Central memory CD4-positive, alpha-beta T cell (primary cell): ENCODE measurements around the gene SEC22B.
"Not testable (repeated sequence)": the region's sequence is repeated elsewhere in the genome, so short reads cannot be mapped to it uniquely, and the experiment has no call there.

Experiments used
- DNase-seq: peaks from one replicate; pipeline ENCODE4 v3.0.0; 2022

Gene SEC22B

DNA sequence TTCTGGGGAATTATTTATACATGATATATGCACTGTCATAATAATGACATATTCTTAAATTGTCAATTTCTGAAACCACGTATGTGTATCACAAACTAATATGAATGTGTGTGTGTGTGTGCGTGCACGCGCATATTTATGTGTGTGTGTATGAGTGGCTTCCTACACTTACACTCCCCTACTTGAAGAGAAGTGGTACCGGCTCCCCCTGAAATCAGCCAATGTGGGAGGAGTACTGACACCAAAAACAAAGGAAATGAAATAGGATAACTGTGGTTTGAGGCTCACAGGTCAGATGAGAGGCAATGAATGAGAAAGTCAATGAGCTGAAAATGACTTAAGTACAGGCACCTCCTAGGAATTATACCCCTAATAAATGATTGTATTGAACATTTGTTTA lies 64.1 kb downstream of the SEC22B start:
- DNase-seq: not testable (repeated sequence)

DNA sequence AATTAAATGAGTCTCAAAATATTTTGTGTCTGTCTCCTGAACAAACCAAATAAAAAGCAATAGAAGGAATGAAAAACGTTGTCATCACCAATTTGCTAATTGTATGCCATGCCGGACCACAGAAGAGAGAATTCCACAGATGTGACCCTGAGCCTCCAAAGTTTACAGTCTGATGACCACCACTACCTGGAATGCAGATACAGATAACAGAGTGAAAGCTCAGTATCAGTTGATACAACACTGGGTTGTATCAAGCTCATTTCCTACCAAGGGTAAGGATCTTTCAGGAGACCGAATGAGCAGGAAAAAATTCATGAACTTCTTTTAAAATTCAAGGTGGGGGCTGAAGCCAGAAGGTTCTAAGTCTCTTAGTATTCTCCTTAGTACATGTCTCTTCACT lies 64.5 kb downstream of the SEC22B start:
- not testable (repeated sequence) for DNase-seq

DNA sequence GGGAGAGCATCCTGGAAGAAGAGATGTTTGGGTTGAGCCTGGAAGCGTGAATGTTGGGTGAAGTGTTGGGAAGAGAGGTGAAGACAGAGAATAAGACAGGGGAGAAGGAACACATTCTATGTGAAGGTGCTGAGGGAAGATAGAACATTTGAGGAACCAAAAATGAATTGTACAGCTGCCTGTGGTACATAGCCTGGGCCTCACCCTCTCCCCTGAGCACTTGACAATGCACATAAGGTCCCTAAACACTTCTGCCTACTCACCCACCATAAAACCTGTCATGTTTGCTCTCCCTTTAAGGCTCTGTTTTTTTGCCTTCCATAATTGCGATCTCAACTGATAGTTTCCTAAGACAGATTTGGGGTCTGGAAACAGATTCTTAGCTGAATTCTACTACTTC lies 65.3 kb downstream of the SEC22B start:
- not testable (repeated sequence) for DNase-seq

DNA sequence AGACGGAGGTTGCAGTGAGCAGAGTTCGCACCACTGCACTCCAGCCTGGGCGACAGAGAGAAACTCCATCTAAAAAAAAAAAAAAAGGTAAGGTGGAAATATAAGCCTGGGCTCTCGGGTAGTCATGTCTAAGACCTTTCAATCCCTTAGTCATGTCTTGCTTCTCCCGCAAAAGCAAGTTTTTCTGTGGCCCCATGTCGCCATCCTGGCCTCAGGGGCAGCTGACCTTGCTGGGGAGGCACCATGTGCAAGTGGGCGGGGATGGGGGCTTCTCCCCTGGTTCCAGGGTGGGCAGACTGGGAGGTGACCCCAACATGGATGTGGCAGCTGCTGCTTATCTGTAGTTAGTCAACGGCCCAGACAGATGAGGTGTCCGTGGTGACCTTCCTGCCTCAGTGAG lies 66.7 kb downstream of the SEC22B start:
- DNase-seq: not testable (repeated sequence)

DNA sequence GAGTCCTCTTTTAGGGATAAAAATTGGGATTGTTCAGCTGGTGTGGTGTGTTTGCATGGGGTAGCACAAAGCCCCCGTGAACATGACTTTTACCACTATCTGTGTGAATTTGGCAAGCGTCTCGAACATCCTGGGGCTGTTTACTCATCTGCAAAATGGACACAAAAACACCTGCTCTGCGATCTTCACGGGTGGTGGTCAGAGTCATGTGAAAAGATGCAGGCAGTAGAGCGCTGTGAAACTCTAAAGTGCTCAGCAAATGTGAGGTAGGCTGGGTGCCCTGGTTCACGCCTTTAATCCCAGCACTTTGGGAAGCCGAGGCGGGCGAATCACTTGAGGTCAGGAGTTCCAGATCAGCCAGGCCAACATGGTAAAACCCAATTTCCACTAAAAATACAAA lies 67.1 kb downstream of the SEC22B start:
- not testable (repeated sequence) for DNase-seq

DNA sequence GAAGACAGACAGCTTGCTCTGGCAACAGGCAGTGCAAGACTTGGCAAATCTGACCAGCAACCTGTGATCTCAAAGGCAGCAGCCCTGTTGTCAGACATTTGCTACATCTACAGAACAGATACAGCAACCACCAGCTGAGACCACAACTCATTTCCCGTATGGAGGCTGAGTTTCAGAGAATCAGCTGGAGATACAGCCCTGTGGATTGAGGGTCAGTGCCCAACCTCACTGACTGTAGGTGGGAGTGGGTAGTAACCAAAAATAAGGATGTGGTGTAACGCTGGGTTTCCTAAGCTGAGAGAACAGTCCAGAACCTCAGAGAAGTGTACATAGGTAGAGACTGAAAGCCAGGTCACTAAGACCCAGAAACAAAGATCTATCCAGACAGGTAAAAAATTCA lies 71.0 kb downstream of the SEC22B start:
- not testable (repeated sequence) for DNase-seq

DNA sequence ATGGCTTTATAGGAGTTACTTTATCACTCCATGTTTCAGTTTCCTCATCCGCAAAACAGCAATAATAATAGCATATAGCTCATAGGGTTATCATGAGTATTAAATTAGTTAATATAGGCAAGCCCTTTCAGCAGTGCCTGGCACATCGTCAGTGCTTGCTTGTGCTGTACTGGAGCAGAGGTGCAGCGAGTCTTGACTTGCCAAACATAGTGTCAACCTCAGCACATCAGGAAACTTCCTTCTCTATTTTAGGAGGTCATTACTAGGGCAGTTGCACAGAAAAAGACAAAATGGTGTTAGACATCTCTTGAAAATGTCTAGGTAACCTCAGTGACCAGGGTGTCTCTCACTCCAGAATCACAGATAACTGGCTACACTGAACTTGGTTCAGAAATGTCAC lies 72.6 kb downstream of the SEC22B start:
- not testable (repeated sequence) for DNase-seq

DNA sequence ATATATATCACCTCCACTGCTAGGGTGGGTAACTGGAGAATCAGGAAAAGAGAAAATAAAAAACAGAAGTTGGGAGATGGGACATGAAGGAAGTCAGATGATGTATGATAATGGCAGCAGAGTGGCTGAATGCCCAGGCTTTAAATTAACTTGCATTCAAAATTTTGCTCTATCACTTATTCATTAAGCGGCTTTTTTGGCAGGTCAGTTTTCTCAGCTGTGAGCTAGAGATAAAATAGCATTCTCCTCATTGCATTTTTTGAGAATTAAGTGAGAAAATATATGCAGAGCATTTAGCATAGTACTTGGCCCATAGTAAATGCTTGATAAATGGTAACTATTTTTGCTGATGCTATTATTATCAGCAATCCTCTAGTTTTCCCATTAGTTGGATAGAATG lies 74.7 kb downstream of the SEC22B start:
- DNase-seq: not testable (repeated sequence)
